Muscle of back (tissue), 11 donors: ENCODE results near the gene PAX6. TPM values are rescaled to one million over a fixed set of nuclear protein-coding genes. Genes with fewer than 3 reads are reported as not detected.

Experiments used
- DNase-seq, 3 donors: peaks; one replicate each; pipeline versions ENCODE4 v3.0.0 to v3.0.0-alpha.2; 2013
- polyA plus RNA-seq, 10 donors: library from polyadenylated mRNA; unstranded; fragments of 120-200 nt; gene quantifications; one replicate each; pipeline ENCODE4 v1.2.1, GENCODE V29; 2013; ENCODE audit not compliant: insufficient read length in 10 of 10

The PAX6 gene
- polyA plus RNA-seq, 10 donors: 0.23 to 1.6 (median 0.68) TPM

GRCh38 chr11:31798554-31799434 is 12.3 kb downstream of the PAX6 start:
- peak in 1 of 3 donors; percentile 63 for DNase-seq

- no peak for DNase-seq
Observed at GRCh38 chr11:31798057-31798553, 13.0 kb downstream of the PAX6 start.

- DNase-seq: peak in 1 of 3 donors; percentile 41
Observed at GRCh38 chr11:31797190-31798056, 13.7 kb downstream of the PAX6 start.

GRCh38 chr11:31796499-31797189 is 14.5 kb downstream of the PAX6 start:
- peak in 1 of 3 donors; percentile 12 for DNase-seq

- DNase-seq: no peak
Observed at GRCh38 chr11:31795706-31796498, 15.2 kb downstream of the PAX6 start.

GRCh38 chr11:31794548-31794947 is 16.6 kb downstream of the PAX6 start:
- DNase-seq: no peak

GRCh38 chr11:31793264-31793663 is 17.9 kb downstream of the PAX6 start:
- no peak for DNase-seq

GRCh38 chr11:31792456-31792855 is 18.7 kb downstream of the PAX6 start:
- DNase-seq: no peak

- DNase-seq: no peak
Observed at GRCh38 chr11:31792036-31792435, 19.1 kb downstream of the PAX6 start.

- no peak for DNase-seq
Observed at GRCh38 chr11:31790649-31791048, 20.5 kb downstream of the PAX6 start.

- no peak for DNase-seq
Observed at GRCh38 chr11:31788085-31788484, 23.0 kb downstream of the PAX6 start.

- DNase-seq: no peak
Observed at GRCh38 chr11:31786996-31787685, 24.0 kb downstream of the PAX6 start.

GRCh38 chr11:31784611-31785010 is 26.5 kb downstream of the PAX6 start:
- no peak for DNase-seq

- DNase-seq: no peak
Observed at GRCh38 chr11:31783252-31783651, 27.9 kb downstream of the PAX6 start.

GRCh38 chr11:31782257-31782656 is 28.9 kb downstream of the PAX6 start:
- no peak for DNase-seq

GRCh38 chr11:31780480-31780971 is 30.6 kb downstream of the PAX6 start:
- DNase-seq: no peak

GRCh38 chr11:31780078-31780477 is 31.0 kb downstream of the PAX6 start:
- DNase-seq: no peak

GRCh38 chr11:31779374-31779791 is 31.7 kb downstream of the PAX6 start:
- DNase-seq: peak; percentile 46 to 73 (median 71)

- DNase-seq: no peak
Observed at GRCh38 chr11:31772412-31772811, 38.7 kb downstream of the PAX6 start.
